SK-N-SH (cell line): Measurements from ENCODE around the gene NTRK3. TPM values are rescaled to one million over a fixed set of nuclear protein-coding genes. Genes with fewer than 3 reads are reported as not detected.

Experiments used
- CTCF ChIA-PET: fragments of 300-600, 350-600 bp; formaldehyde crosslinking; extraction: SDS; loops from one replicate; lab custom pipeline; 2021; lab: Yijun Ruan, JAX
- POLR2A ChIA-PET: fragments of 350-600 bp; sonication (Branson Sonifier 250); formaldehyde crosslinking; extraction: SDS; loops from one replicate; lab custom pipeline; 2020; ENCODE audit warnings: antibody characterized with exemption, inconsistent platforms; lab: Yijun Ruan, JAX
- DNase-seq: peaks from one replicate; pipeline ENCODE4 v3.0.0; 2012
- H2AFZ ChIP-seq: fragments of 200-600 bp; sonication (generic); 2 replicates; pipeline ENCODE4 v1.8.1; 2016; ENCODE audit warnings: antibody characterized with exemption, mild to moderate bottlenecking, low read depth
- H3F3A ChIP-seq: fragments of 200-600 bp; sonication (generic); replicated peaks from 2 replicates; pipeline ENCODE3; 2016; ENCODE audit warnings: antibody characterized with exemption, mild to moderate bottlenecking; ENCODE audit not compliant: insufficient read depth
- H3K27ac ChIP-seq, 2 experiments: fragments of 200-500 bp in 1 of 2; fragments of 200-600 bp in 1 of 2; sonication (Bioruptor generic) in 1 of 2; sonication (generic), shearing (Covaris generic) in 1 of 2; 2 replicates each; pipeline versions ENCODE4 v1.5.1 to v1.6.1; 2014 to 2016; ENCODE audit warnings: low read depth in 2 of 2, inconsistent platforms in 1 of 2, low read length in 1 of 2, mild to moderate bottlenecking in 1 of 2, mixed read lengths in 1 of 2
- H3K27me3 ChIP-seq: fragments of 200-600 bp; sonication (generic), shearing (Covaris generic); 2 replicates; pipeline ENCODE4 v1.6.1; 2016; ENCODE audit warnings: mixed run types; ENCODE audit not compliant: insufficient read depth
- H3K36me3 ChIP-seq, 2 experiments: fragments of 200-500 bp in 1 of 2; fragments of 200-600 bp in 1 of 2; sonication (Bioruptor generic) in 1 of 2; sonication (generic) in 1 of 2; replicated peaks in 1 of 2; 2 replicates each; pipeline versions ENCODE3 to v1.5.1; 2014 to 2016; ENCODE audit warnings: low read length in 1 of 2, mild to moderate bottlenecking in 1 of 2; ENCODE audit not compliant: insufficient read depth in 2 of 2, control insufficient read depth in 1 of 2
- H3K4me1 ChIP-seq, 2 experiments: fragments of 200-500 bp in 1 of 2; fragments of 200-600 bp in 1 of 2; sonication (Bioruptor generic) in 1 of 2; sonication (generic), shearing (Covaris generic) in 1 of 2; 2 replicates each; pipeline versions ENCODE4 v1.5.1 to v1.6.1; 2014 to 2016; ENCODE audit warnings: low read depth in 1 of 2, low read length in 1 of 2, mixed run types in 1 of 2; ENCODE audit not compliant: insufficient read depth in 2 of 2, control insufficient read depth in 1 of 2
- H3K4me2 ChIP-seq: fragments of 200-600 bp; sonication (generic), shearing (Covaris generic); 2 replicates; pipeline ENCODE4 v1.6.1; 2017; ENCODE audit warnings: mixed run types
- H3K4me3 ChIP-seq, 2 experiments: fragments of 200-500 bp in 1 of 2; fragments of 200-600 bp in 1 of 2; sonication (Bioruptor generic) in 1 of 2; sonication (generic), shearing (Covaris generic) in 1 of 2; 2 replicates each; pipeline versions ENCODE4 v1.5.1 to v1.8.1; 2014 to 2016; ENCODE audit warnings: low read depth in 2 of 2, inconsistent platforms in 1 of 2, low read length in 1 of 2, mild to moderate bottlenecking in 1 of 2, mixed read lengths in 1 of 2, moderate library complexity in 1 of 2
- H3K79me2 ChIP-seq: fragments of 200-600 bp; sonication (generic); 2 replicates; pipeline ENCODE4 v1.8.1; 2017; ENCODE audit warnings: mild to moderate bottlenecking; ENCODE audit not compliant: insufficient read depth
- H3K9ac ChIP-seq: fragments of 200-600 bp; sonication (generic); 2 replicates; pipeline ENCODE4 v1.6.1; 2017; ENCODE audit warnings: mixed run types
- H3K9me2 ChIP-seq: fragments of 200-600 bp; sonication (generic); 2 replicates; pipeline ENCODE4 v1.6.1; 2017; ENCODE audit warnings: mixed run types
- H3K9me3 ChIP-seq: fragments of 200-600 bp; sonication (generic); 2 replicates; pipeline ENCODE4 v1.6.1; 2017; ENCODE audit warnings: mixed run types, mild to moderate bottlenecking, moderate library complexity
- H4K20me1 ChIP-seq: fragments of 200-600 bp; sonication (generic); 2 replicates; pipeline ENCODE4 v1.6.1; 2017; ENCODE audit warnings: mild to moderate bottlenecking, mixed run types; ENCODE audit not compliant: insufficient read depth
- CHD2 ChIP-seq: fragments of 150-350 bp; IDR thresholded peaks from 2 replicates; pipeline ENCODE4 v1.6.1; 2018; ENCODE audit warnings: low read length; ENCODE audit not compliant: partially characterized antibody
- CTCF ChIP-seq: fragments of 200-600 bp; sonication (generic); IDR thresholded peaks from 2 replicates; pipeline ENCODE4 v1.6.1; 2017; ENCODE audit warnings: antibody characterized with exemption, mild to moderate bottlenecking, moderate library complexity
- EP300 ChIP-seq, 2 experiments: IDR thresholded peaks; 2 replicates each; pipeline versions ENCODE4 v1.4.0 to v1.6.1; 2012; ENCODE audit warnings: borderline replicate concordance in 1 of 2, low read depth in 1 of 2, low read length in 1 of 2
- EZH2phosphoT487 ChIP-seq: fragments of 200-600 bp; sonication (generic); IDR thresholded peaks from 2 replicates; pipeline ENCODE4 v1.6.1; 2017; ENCODE audit warnings: low read depth, mixed run types, mild to moderate bottlenecking, antibody characterized with exemption, moderate library complexity, borderline replicate concordance
- FOXM1 ChIP-seq: IDR thresholded peaks from 2 replicates; pipeline ENCODE4 v1.4.0; 2012; ENCODE audit warnings: low read depth, mild to moderate bottlenecking
- GATA2 ChIP-seq: sonication (generic); formaldehyde crosslinking; IDR thresholded peaks from 2 replicates; pipeline ENCODE4 v1.5.0; 2020; ENCODE audit warnings: mild to moderate bottlenecking, missing genetic modification reagents
- JUND ChIP-seq: IDR thresholded peaks from 2 replicates; pipeline ENCODE4 v1.4.0; 2012
- MEF2A ChIP-seq: IDR thresholded peaks from 2 replicates; pipeline ENCODE4 v1.4.0; 2012; ENCODE audit warnings: low read depth, borderline replicate concordance
- NRF1 ChIP-seq: IDR thresholded peaks from 2 replicates; pipeline ENCODE4 v1.6.1; 2012; ENCODE audit warnings: low read depth, mild to moderate bottlenecking, low read length
- RAD21 ChIP-seq: IDR thresholded peaks from 2 replicates; pipeline ENCODE4 v1.6.1; 2012; ENCODE audit warnings: mild to moderate bottlenecking, low read length
- RCOR1 ChIP-seq: fragments of 150-350 bp; IDR thresholded peaks from 2 replicates; pipeline ENCODE4 v1.6.1; 2017; ENCODE audit warnings: antibody characterized with exemption, low read length
- RFX5 ChIP-seq: IDR thresholded peaks from 2 replicates; pipeline ENCODE4 v1.6.1; 2012; ENCODE audit warnings: mild to moderate bottlenecking, improper control_type of control experiment, low read length
- TAF1 ChIP-seq: IDR thresholded peaks from 2 replicates; pipeline ENCODE4 v1.6.1; 2012; ENCODE audit warnings: low read depth, mild to moderate bottlenecking, low read length, moderate library complexity, borderline replicate concordance
- YY1 ChIP-seq: IDR thresholded peaks from 2 replicates; pipeline ENCODE4 v1.4.0; 2012; ENCODE audit warnings: low read depth, mild to moderate bottlenecking
- WGBS: methylation state at CpG from one replicate; pipeline ENCODE4 v1.1.6; 2017; ENCODE audit warnings: low lambda C conversion rate; 5-methylcytosine and 5-hydroxymethylcytosine counted together
- polyA plus RNA-seq, 3 experiments: library from polyadenylated mRNA; depleted of rRNA; stranded (reverse); fragments of >200 nt; gene quantifications; 2 replicates each; pipeline ENCODE4 v1.2.3, GENCODE V29; 2012
- TF ChIP-seq, protein P1 (sequence below): IDR thresholded peaks from 2 replicates; pipeline ENCODE4 v1.4.0; 2012; ENCODE audit warnings: low read depth, borderline replicate concordance

The NTRK3 gene
- polyA plus RNA-seq, 1 of the 3 experiments (the other 2 are of a cell fraction) = 2.6 TPM

DNA sequence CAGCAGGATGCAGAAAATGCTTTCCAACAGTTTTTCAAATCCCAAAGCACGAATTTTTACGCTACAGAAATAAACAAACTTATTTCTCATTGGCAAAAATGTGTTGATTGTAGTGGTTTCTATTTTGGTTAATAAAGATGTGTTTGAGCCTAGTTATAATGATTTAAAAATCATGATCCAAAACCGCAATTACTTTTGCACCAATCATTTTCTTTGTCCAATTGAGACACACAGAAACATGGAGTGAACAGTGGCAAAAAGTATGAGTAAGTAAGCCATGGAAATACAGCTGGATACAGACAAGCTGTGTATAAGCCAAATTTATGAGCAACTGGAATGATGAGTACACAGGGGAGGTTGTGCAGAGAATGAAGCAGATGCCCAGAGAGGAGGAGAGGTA, 427.9 kb downstream of the NTRK3 start:
- Histone ChIP-seq H3K79me2 (no peaks in the 10 kb centered on the region), H3K4me3 (no peak overlapping the region), H3F3A (no peaks in the 10 kb centered on the region), H3K36me3 (no peaks in the 10 kb centered on the region), H3K9me2 (no peaks in the 10 kb centered on the region), H3K27ac (no peak overlapping the region), H2AFZ (no peak overlapping the region), H3K9ac (no peak overlapping the region), H3K27me3 (no peaks in the 10 kb centered on the region), H3K9me3 (no peaks in the 10 kb centered on the region), H3K4me1 (peaks cover 0 to 4% of the 10 kb centered on the region in 2 experiments; a peak in 1 of 4 replicates), H3K4me2 (no peak overlapping the region), H4K20me1 (no peaks in the 10 kb centered on the region)
- no peak for DNase-seq
- CTCF ChIA-PET = no interaction called here
- POLR2A ChIA-PET = no interaction called here
- 63% methylated on average over 3 of the region's 3 CpGs for WGBS
- TF ChIP-seq YY1 (no peak), FOXM1 (no peak), EP300 (IDR thresholded peaks at IDR 0.05; ENCODE audit: borderline replicate concordance in 1 of 2, low read depth in 1 of 2, low read length in 1 of 2) (no peak), RAD21 (no peak), CTCF (no peak), TAF1 (no peak), RFX5 (no peak)

- H2AFZ ChIP-seq = no peak overlapping the region
- DNase-seq = no peak
- no peak overlapping the region for H3K4me3 ChIP-seq
- no peaks in the 10 kb centered on the region for H3K36me3 ChIP-seq
- WGBS = 52% methylated on average over 3 of the region's 3 CpGs
- TF ChIP-seq, protein P1, sequence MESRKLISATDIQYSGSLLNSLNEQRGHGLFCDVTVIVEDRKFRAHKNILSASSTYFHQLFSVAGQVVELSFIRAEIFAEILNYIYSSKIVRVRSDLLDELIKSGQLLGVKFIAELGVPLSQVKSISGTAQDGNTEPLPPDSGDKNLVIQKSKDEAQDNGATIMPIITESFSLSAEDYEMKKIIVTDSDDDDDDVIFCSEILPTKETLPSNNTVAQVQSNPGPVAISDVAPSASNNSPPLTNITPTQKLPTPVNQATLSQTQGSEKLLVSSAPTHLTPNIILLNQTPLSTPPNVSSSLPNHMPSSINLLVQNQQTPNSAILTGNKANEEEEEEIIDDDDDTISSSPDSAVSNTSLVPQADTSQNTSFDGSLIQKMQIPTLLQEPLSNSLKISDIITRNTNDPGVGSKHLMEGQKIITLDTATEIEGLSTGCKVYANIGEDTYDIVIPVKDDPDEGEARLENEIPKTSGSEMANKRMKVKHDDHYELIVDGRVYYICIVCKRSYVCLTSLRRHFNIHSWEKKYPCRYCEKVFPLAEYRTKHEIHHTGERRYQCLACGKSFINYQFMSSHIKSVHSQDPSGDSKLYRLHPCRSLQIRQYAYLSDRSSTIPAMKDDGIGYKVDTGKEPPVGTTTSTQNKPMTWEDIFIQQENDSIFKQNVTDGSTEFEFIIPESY = no peak
- TF ChIP-seq CHD2 (no peak), RCOR1 (no peak), CTCF (no peak), JUND (no peak), EZH2phosphoT487 (no peak), RFX5 (no peak), MEF2A (no peak), GATA2 (CRISPR knock-in tag) (no peak), NRF1 (no peak)
- ChIA-PET POLR2A (no interaction called here), CTCF (no interaction called here)
- H3K9me2 ChIP-seq = no peaks in the 10 kb centered on the region
- H3F3A ChIP-seq = no peaks in the 10 kb centered on the region
- no peak overlapping the region for H3K9ac ChIP-seq
- no peaks in the 10 kb centered on the region for H3K79me2 ChIP-seq
- peaks cover 0 to 4% of the 10 kb centered on the region in 2 experiments; a peak in 1 of 4 replicates for H3K4me1 ChIP-seq
- H3K9me3 ChIP-seq = no peaks in the 10 kb centered on the region
- H3K27ac ChIP-seq = no peak overlapping the region
- H3K27me3 ChIP-seq = no peaks in the 10 kb centered on the region
- no peak overlapping the region for H3K4me2 ChIP-seq
- H4K20me1 ChIP-seq = no peaks in the 10 kb centered on the region
Observed at GRCh38 chr15:87827131-87827530, 429.4 kb downstream of the NTRK3 start.
